Gastroesophageal sphincter (tissue), 4 donors: ENCODE data around the gene PTPN4. TPM values are rescaled to one million over a fixed set of nuclear protein-coding genes. Genes with fewer than 3 reads are reported as not detected.

Experiments
- ATAC-seq: fragments of 150-250 bp; one replicate; pipeline ENCODE4 v1.9.1; 2016; ENCODE audit warnings: mild to moderate bottlenecking, moderate library complexity
- H3K27ac ChIP-seq, 4 donors: fragments of 200-600 bp; sonication (generic) in 3 of 4; 1 replicate in 3 of 4; 2 replicates in 1 of 4; pipeline ENCODE4 v1.5.1; 2016 to 2019
- H3K27me3 ChIP-seq: fragments of 200-600 bp; sonication (generic); one replicate; pipeline ENCODE4 v1.5.1; 2019
- H3K36me3 ChIP-seq, 2 donors: fragments of 200-600 bp; sonication (generic); one replicate each; pipeline ENCODE4 v1.5.1; 2019; ENCODE audit warnings: control low read depth in 1 of 2
- H3K4me1 ChIP-seq, 3 donors: fragments of 200-600 bp; sonication (generic); 1 replicate in 2 of 3; 2 replicates in 1 of 3; pipeline ENCODE4 v1.5.1; 2016 to 2019; ENCODE audit warnings: control low read depth in 2 of 3
- H3K4me3 ChIP-seq, 2 donors: fragments of 200-600 bp; sonication (generic); one replicate each; pipeline ENCODE4 v1.5.1; 2019; ENCODE audit warnings: mild to moderate bottlenecking in 1 of 2, moderate library complexity in 1 of 2
- H3K9me3 ChIP-seq, 3 donors: fragments of 200-600 bp; sonication (generic); one replicate each; pipeline ENCODE4 v1.5.1; 2017 to 2019; ENCODE audit warnings: control low read depth in 2 of 3
- EP300 ChIP-seq: sonication (generic); formaldehyde crosslinking; IDR thresholded peaks from one replicate; pipeline ENCODE4 v1.6.1; 2017; ENCODE audit warnings: antibody characterized with exemption, mild to moderate bottlenecking
- POLR2A ChIP-seq, 2 donors: fragments of 450-650 bp; IDR thresholded peaks; one replicate each; pipeline ENCODE4 v1.6.1; 2017; ENCODE audit warnings: antibody characterized with exemption in 2 of 2, mild to moderate bottlenecking in 2 of 2, moderate library complexity in 1 of 2
- POLR2AphosphoS5 ChIP-seq: sonication (generic); formaldehyde crosslinking; IDR thresholded peaks from one replicate; pipeline ENCODE4 v1.6.1; 2017; ENCODE audit warnings: antibody characterized with exemption
- WGBS, 2 donors: methylation state at CpG; one replicate each; pipeline ENCODE4 v1.1.5; 2018; ENCODE audit warnings: low coverage in 1 of 2; 5-methylcytosine and 5-hydroxymethylcytosine counted together
- total RNA-seq, 4 donors: library from RNA; depleted of rRNA; stranded (reverse); fragments of >200 nt; gene quantifications; one replicate each; pipeline ENCODE4 v1.1.0, GENCODE V29; 2016
- TF ChIP-seq, protein P1 (sequence below), 4 experiments: fragments of 200-600 bp in 2 of 4; fragments of 450-650 bp in 2 of 4; sonication (generic) in 1 of 4; IDR thresholded peaks; one replicate each; pipeline ENCODE4 v1.5.1; 2017 to 2019; ENCODE audit warnings: antibody characterized with exemption in 4 of 4, mild to moderate bottlenecking in 2 of 4, moderate library complexity in 2 of 4

Gene PTPN4
- total RNA-seq, 4 donors from 2014 or later = 15.6 to 50.1 (median 30.7) TPM

DNA sequence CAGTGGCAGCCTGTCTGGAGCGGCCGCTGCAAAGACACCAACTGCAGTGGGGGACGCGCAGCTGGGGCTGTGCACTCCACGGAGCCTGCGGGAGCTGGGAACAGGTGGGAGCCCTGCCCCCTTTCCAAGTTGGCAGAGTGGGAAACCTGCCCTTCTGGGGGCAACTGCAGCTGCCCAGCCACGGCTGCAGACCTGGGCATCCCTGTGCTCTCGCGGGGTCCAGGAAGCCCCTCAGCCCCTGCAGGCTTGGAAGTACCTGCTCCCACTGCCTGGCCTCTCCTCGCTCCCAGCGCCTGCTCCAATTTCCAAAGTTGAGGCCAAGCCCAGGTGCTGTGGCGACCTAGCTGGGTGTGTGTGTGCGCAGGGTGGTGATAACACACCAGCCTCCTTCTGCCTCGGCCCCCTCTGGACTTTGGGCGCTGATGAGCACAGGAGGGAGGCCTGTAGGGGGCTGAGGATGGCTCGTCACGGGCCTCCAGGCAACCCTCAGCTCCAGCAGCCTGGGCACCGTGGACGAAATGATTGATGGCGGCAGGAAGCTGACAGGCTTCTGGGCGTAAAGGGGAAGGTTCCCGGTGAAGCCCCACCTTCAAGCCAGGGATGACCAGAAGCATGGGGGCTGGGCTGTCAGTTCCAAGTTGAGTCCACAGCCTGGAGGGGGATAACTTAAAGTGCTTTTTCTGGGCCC lies 76.9 kb downstream of the PTPN4 start:
- Histone ChIP-seq H3K27me3 (no peaks in the 10 kb centered on the region), H3K9me3 (no peaks in the 10 kb centered on the region), H3K36me3 (no peaks in the 10 kb centered on the region), H3K4me1 (peaks cover 0 to 9% (median 0%) of the 10 kb centered on the region in 3 donors), H3K4me3 (no peak overlapping the region), H3K27ac (no peak overlapping the region)
- TF ChIP-seq POLR2AphosphoS5 = no peak
- no peak for TF ChIP-seq EP300
- TF ChIP-seq, protein P1, sequence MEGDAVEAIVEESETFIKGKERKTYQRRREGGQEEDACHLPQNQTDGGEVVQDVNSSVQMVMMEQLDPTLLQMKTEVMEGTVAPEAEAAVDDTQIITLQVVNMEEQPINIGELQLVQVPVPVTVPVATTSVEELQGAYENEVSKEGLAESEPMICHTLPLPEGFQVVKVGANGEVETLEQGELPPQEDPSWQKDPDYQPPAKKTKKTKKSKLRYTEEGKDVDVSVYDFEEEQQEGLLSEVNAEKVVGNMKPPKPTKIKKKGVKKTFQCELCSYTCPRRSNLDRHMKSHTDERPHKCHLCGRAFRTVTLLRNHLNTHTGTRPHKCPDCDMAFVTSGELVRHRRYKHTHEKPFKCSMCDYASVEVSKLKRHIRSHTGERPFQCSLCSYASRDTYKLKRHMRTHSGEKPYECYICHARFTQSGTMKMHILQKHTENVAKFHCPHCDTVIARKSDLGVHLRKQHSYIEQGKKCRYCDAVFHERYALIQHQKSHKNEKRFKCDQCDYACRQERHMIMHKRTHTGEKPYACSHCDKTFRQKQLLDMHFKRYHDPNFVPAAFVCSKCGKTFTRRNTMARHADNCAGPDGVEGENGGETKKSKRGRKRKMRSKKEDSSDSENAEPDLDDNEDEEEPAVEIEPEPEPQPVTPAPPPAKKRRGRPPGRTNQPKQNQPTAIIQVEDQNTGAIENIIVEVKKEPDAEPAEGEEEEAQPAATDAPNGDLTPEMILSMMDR (IDR thresholded peaks at IDR 0.05) = no peak
- TF ChIP-seq POLR2A (IDR thresholded peaks at IDR 0.05) = no peak
- WGBS, 2 donors = 40 to 92% methylated on average over 1 to 5 of the region's 22 CpGs
- ATAC-seq = no peak

DNA sequence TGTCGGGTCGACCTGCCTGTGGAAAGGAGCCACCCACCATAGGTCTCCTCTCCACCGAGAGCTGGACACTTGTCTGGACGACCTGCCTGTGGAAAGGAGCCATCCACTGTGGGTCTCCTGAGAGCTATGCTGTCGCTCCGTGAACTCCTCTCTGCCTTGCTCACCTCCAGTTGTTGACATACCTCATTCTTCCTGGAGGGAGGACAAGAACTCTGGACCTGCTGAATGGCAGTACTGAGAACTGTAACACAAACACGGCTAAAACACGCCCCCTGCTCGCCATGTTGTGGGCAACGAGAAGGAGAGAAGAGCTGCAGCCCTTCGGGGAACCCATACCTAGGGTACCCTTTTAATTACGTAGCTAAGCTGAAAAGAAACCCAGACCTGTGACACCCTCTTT lies 77.6 kb downstream of the PTPN4 start:
- H3K4me1 ChIP-seq = peaks cover 0 to 9% (median 0%) of the 10 kb centered on the region in 3 donors
- no peak for ATAC-seq
- no peaks in the 10 kb centered on the region for H3K9me3 ChIP-seq
- no peak overlapping the region for H3K4me3 ChIP-seq
- H3K27me3 ChIP-seq = no peaks in the 10 kb centered on the region
- TF ChIP-seq EP300 = no peak
- TF ChIP-seq POLR2A (IDR thresholded peaks at IDR 0.05) = no peak
- TF ChIP-seq, protein P1 (IDR thresholded peaks at IDR 0.05) = no peak
- no peak for TF ChIP-seq POLR2AphosphoS5
- WGBS, 2 donors = 60 to 85% methylated on average over 1 to 10 of the region's 12 CpGs
- H3K36me3 ChIP-seq = no peaks in the 10 kb centered on the region
- H3K27ac ChIP-seq = no peak overlapping the region

DNA sequence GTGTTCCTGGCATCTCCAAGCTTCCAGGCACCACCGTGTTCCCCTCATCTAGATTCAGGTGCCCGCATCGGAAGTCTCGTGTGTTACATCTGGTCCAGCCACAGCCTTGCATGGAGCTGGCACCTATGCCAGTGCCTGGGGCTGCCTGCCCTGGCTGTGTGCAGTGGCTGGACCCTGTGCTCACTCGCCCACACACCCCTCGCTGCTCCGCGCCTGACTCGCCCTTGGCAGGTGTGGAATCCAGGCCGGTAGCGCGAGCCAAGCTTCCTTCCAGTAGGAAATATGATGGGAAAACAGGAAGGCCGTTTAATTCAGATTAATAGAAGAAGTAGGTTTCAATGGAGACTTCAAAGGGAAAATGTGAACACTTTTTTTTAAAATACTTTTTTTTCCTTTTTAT lies 78.0 kb downstream of the PTPN4 start:
- peaks cover 0 to 9% (median 0%) of the 10 kb centered on the region in 3 donors for H3K4me1 ChIP-seq
- 80% methylated on average over 13 of the region's 13 CpGs; no CpG with 5 or more reads in 1 of the 2 donors for WGBS, 2 donors
- ATAC-seq = no peak

DNA sequence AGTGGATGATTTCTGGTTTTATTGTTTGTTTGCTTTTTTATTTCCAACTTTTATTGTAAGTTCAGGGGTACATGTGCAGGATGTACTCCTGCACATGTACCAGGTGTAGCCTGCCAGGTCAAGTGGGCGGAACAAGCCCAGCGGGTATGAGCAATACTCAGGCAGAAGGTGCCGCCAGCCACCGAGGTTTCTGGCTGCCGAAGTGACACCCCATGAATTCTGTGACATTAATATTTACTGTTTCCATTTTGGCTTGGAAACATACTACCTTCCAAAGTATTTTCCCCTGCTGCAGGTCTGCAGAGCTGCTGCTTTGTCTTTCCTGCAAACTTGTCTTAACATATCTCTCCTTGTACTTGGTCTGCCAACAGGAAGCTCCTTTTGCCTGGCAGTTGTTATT lies 78.5 kb downstream of the PTPN4 start:
- Histone ChIP-seq H3K36me3 (no peaks in the 10 kb centered on the region), H3K9me3 (no peaks in the 10 kb centered on the region), H3K27me3 (no peaks in the 10 kb centered on the region), H3K27ac (no peak overlapping the region), H3K4me1 (peaks cover 0 to 9% (median 0%) of the 10 kb centered on the region in 3 donors), H3K4me3 (no peak overlapping the region)
- WGBS, 2 donors = 69 to 80% methylated on average over 3 to 5 of the region's 5 CpGs
- no peak for ATAC-seq
- TF ChIP-seq POLR2AphosphoS5 = no peak
- no peak for TF ChIP-seq POLR2A (IDR thresholded peaks at IDR 0.05)

More for the DNA sequence above, 78.0 kb downstream of the PTPN4 start:
- TF ChIP-seq, protein P1 (IDR thresholded peaks at IDR 0.05) = no peak
- no peak for TF ChIP-seq EP300
- TF ChIP-seq POLR2A (IDR thresholded peaks at IDR 0.05) = no peak
- Histone ChIP-seq H3K27ac (no peak overlapping the region), H3K36me3 (no peaks in the 10 kb centered on the region), H3K9me3 (no peaks in the 10 kb centered on the region), H3K4me3 (no peak overlapping the region), H3K27me3 (no peaks in the 10 kb centered on the region)

DNA sequence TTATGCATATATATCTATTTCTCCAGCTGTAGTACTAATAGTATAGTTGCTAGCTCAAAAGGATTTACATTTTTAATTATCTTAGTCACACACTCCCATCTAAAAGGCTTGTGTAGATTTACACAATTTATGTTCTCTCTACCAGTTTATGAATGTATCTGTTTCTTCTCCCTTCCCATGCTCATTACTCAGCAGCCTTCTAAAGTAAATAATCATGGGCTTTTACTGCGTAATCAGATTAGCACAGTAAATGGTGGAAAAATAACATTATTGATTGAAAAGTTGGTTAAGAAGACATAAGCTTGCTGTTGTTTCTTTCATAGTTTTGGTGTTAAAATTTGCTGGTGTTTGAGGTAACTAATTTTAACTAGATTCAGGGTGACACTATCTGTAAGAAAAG lies 81.8 kb downstream of the PTPN4 start:
- TF ChIP-seq EP300 (no peak), POLR2A (IDR thresholded peaks at IDR 0.05) (no peak), POLR2AphosphoS5 (no peak)
- TF ChIP-seq, protein P1 (IDR thresholded peaks at IDR 0.05) = no peak
- 89 to 93% methylated on average over 1 of the region's 1 CpG for WGBS, 2 donors
- no peak for ATAC-seq
- peaks cover 0 to 9% (median 0%) of the 10 kb centered on the region in 3 donors for H3K4me1 ChIP-seq
- H3K9me3 ChIP-seq = no peaks in the 10 kb centered on the region
- H3K36me3 ChIP-seq = no peaks in the 10 kb centered on the region
- no peak overlapping the region for H3K4me3 ChIP-seq
- no peak overlapping the region for H3K27ac ChIP-seq
- no peaks in the 10 kb centered on the region for H3K27me3 ChIP-seq
